Measurements from ENCODE around the gene MYL4.
"Not testable (repeated sequence)": the region's sequence is repeated elsewhere in the genome, so short reads cannot be mapped to it uniquely, and the experiment has no call there.

The MYL4 gene

GRCh38 chr17:47243737-47244598, 34.8 kb downstream of the MYL4 start:
- no peak for DNase-seq (ENCODE audit: low spot score)

GRCh38 chr17:47244697-47245096, 35.5 kb downstream of the MYL4 start:
- no peak for DNase-seq (ENCODE audit: low spot score)

- no peak for DNase-seq (ENCODE audit: low spot score)
Measured at GRCh38 chr17:47246120-47246519, 37.0 kb downstream of the MYL4 start.

- no peak for DNase-seq (ENCODE audit: low spot score)
Measured at GRCh38 chr17:47250855-47251254, 41.7 kb downstream of the MYL4 start.

GRCh38 chr17:47251421-47251940, 42.3 kb downstream of the MYL4 start:
- no peak for DNase-seq (ENCODE audit: low spot score)

- DNase-seq (ENCODE audit: low spot score): no peak
Measured at GRCh38 chr17:47252209-47252608, 43.1 kb downstream of the MYL4 start.

GRCh38 chr17:47252766-47253512, 43.8 kb downstream of the MYL4 start:
- no peak for DNase-seq (ENCODE audit: low spot score)

- peak; percentile 90 for DNase-seq (ENCODE audit: low spot score)
Measured at GRCh38 chr17:47253541-47254402, 44.6 kb downstream of the MYL4 start, which contains the start of gene ITGB3. Gene ITGB3 (plus strand): TSS chr17:47253827. CDS start chr17:47253862, 35 bp downstream.

- no peak for DNase-seq (ENCODE audit: low spot score)
Measured at GRCh38 chr17:47254403-47254943, 45.3 kb downstream of the MYL4 start.

GRCh38 chr17:47257651-47258339, 48.6 kb downstream of the MYL4 start:
- DNase-seq (ENCODE audit: low spot score): no peak

- no peak for DNase-seq (ENCODE audit: low spot score)
Measured at GRCh38 chr17:47262586-47262985, 53.4 kb downstream of the MYL4 start.

- DNase-seq (ENCODE audit: low spot score): no peak
Measured at GRCh38 chr17:47264166-47264565, 55.0 kb downstream of the MYL4 start.

- DNase-seq (ENCODE audit: low spot score): no peak
Measured at GRCh38 chr17:47265983-47266541, 56.9 kb downstream of the MYL4 start.

GRCh38 chr17:47266782-47267181, 57.6 kb downstream of the MYL4 start:
- no peak for DNase-seq (ENCODE audit: low spot score)

- no peak for DNase-seq (ENCODE audit: low spot score)
Measured at GRCh38 chr17:47267354-47267828, 58.2 kb downstream of the MYL4 start.

- DNase-seq (ENCODE audit: low spot score): not testable (repeated sequence)
Measured at GRCh38 chr17:47268964-47269363, 59.8 kb downstream of the MYL4 start.

GRCh38 chr17:47269561-47270280, 60.6 kb downstream of the MYL4 start:
- DNase-seq (ENCODE audit: low spot score): not testable (repeated sequence)

GRCh38 chr17:47270946-47271705, 62.0 kb downstream of the MYL4 start:
- no peak for DNase-seq (ENCODE audit: low spot score)

GRCh38 chr17:47272491-47272890, 63.3 kb downstream of the MYL4 start:
- no peak for DNase-seq (ENCODE audit: low spot score)

Measured in ecto neural progenitor cell (in vitro differentiated cells).